NCI-H345 treated with DMSO at 0.1 percent for 48 hours (cell line): ENCODE results near the gene HCN4.
"Not testable (repeated sequence)": the region's sequence is repeated elsewhere in the genome, so short reads cannot be mapped to it uniquely, and the experiment has no call there.

Experiments
- DNase-seq: peaks from one replicate; lab custom pipeline; 2025; ENCODE audit not compliant: unreplicated experiment; lab: John Stamatoyannopoulos, UW

The HCN4 gene

DNA sequence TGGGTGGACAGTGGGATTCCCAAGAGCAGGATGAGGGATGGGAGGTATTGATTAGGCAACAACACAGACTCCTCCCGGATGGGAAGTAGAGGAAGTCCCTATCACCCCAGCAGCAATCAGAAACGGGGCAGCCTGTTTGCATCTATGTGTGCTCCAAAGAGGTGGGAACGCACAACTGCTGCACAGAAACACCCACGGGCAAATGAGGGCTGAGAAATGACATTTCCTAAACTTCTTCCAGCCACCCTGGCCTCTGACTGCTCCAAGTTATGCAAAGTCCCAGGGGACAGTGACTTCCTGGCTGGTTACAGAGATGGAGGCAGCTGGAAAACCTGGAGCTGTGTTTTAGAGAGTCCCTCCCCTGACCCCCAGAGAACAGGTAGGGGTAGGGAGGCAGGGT, 42.6 kb downstream of the HCN4 start:
- DNase-seq: no peak

DNA sequence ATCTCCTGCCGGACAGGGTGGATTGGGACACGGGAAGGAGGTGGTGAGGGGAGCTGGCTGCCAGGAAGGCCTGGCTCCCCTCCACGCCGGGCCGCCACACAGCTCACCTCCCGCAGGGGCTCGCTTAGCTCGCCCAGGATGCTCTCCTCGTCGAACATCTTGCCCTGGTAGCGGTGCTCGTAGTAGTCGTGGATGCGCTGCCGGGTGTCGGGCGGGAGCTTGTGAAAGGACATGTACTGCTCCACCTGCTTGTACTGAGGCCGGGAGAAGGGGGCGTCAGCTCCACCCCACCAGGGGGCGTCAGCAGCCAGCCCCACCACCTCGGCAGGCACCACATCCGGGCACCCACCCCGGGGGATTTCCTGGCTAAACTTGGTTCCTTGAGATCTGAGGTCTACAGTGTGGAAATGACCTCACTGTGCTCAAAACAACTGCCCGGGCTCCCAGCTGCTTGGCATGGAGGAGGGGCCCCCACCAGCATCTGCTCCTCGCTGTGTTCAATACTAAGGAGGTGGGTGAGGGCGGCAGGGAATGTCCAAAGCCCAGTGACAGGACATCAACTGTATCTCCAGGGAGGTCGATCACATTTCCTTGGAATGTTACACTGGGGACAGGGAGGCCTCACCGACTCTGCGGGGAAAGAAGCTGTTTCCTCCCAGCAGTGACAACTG, 43.4 kb downstream of the HCN4 start:
- DNase-seq: no peak

DNA sequence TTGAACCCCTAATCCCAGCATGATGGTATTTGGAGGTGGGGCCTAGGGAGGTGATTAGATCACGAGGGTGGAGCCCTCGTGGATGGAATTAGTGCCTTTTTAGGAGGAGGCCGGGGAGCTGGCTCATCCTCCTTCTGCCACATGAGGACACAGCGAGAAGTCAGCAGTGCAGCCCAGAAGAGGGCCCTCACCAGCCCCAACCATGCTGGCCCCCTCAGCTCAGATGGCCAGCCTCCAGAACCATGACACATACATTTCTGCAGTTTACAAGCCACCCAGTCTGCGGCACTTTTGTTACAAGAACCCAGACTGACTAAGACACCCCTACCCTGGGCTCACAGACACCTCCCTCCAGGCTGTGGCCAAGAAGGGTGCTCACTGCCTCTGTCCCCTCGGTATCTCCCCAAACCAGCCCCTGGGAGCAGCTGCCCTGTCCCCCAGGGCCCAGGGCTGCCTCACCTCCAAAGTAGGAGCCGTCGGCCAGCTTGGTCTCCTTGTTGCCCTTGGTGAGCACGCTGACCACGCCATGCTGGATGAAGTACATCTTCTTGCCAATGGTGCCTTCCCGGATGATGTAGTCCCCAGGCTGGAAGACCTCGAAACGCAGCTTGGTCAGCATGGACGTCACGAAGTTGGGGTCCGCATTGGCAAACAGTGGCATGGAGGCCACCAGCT, 44.1 kb downstream of the HCN4 start:
- no peak for DNase-seq

DNA sequence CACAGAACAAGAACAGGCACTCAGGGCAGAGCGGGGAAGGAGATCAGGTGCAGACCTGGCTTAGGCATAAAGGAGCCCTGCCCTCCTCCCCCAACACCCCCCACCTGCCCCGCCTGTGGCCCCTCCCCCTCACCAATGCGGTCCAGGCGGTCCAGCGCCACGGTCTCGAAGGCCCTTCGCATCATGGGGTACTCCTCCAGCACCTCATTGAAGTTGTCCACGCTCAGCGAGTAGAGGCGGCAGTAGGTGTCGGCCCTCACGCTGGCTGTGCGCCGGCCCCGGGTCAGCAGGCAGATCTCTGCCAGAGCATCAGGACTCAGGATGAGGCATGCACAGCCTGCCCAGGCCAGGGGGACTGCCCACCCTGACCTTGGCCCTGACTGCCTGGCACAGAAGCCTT, 44.8 kb downstream of the HCN4 start:
- no peak for DNase-seq

DNA sequence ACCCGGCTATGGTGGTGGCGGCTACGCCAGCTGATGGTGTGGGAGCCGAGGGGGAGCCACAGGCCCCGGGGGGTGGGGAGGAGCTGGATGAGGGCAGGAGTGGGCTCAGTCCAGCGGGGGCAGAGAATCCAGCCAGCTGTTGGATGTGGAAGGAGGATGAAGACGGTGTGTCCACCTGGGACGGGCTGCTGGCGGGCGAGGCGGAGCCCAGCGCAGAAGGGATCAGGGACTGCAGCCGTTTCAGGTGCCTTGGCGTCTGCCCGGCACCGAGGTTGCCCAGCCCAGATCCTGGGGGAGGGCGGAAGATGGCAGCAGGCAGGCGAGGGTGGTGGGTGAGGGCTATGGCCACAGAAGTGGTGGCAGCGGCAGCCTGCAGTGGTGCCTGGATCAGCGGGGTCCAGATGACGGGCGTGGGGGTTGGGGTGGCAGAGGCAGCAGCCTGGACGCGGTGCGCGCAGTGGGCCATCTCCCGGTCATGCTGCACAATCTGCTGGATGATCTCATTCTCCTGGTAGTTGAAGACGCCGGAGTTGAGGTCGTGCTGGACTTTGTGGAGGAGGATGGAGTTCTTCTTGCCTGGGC, 45.3 kb downstream of the HCN4 start:
- no peak for DNase-seq

DNA sequence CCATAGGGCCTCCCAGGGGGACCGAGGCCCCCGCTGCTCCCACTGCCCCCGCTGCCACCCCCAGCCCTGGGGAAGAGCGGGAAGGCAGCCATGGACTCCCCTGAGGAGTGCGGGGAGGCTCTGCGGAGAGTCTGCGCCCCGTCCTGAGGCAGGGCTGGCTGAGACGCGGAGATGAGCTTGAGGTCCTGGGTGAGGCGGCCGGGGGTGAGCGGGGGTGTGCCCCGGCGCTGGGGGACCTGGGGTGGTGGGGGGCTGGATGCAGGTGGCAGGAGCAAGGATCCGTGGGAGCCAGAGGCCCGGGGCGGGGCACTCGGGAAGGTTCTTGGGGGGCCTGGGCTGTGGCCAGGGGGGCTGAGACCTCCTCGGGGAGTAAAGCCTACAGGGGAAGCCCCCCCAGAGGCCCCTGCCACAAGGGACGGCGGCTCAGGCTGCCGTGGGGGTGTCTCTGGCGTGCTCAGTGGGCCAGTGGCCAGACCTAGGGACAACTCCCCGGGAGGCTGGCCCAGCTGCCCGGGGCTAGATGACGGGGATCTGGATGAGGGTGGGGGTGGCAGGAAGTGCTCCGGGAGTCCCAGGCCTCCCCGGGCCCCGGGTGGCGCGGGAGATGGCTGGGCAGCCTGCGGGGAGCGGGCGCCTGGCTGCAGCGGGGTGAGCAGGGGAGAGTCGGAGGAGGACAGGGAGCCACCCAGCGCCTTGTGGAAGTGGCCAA, 45.9 kb downstream of the HCN4 start:
- DNase-seq: no peak

DNA sequence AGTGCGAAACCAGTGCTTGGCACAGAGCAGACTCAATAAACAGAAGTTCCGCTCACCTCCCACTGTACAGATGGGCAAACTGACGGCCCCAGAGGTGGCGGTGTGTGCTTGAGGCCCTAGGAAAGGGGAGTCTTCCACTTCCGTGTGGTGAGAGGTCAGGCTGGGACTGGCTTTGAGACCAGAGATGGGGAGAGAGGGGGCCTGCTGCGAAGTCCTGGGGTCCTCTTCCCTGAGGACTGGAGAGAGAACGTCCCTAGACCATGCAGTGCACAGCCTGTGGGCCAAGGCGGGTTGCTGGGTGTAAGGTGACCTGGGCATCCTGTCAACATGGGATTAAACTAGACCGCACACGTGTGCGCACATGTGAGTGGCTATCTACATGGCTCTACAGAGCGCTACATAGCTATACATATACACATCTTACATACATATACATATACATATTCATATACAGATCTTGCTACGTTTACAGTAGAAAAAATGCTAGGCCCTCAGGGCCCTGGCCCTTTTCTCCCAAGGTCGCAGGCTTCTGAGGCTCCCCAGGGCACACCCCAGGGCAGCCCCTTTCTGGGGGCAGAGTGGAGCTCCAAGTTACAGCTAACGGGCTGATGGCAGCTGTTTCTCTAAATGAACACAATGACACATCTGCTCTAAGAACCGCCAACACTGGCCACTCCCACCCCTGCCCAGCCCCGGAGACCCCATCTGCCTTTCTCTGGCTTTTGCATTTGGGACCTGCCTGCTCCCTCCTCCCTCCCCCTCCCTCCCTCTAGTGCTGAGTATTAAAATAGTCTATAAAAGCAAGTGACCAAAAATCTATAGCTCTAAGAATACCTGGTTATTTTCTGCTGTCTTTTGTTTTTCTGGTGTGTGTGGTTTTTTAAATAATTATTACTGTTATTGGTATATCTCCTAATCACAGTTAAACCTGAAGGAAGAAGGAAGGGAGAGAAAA, 47.0 kb downstream of the HCN4 start:
- DNase-seq: no peak

DNA sequence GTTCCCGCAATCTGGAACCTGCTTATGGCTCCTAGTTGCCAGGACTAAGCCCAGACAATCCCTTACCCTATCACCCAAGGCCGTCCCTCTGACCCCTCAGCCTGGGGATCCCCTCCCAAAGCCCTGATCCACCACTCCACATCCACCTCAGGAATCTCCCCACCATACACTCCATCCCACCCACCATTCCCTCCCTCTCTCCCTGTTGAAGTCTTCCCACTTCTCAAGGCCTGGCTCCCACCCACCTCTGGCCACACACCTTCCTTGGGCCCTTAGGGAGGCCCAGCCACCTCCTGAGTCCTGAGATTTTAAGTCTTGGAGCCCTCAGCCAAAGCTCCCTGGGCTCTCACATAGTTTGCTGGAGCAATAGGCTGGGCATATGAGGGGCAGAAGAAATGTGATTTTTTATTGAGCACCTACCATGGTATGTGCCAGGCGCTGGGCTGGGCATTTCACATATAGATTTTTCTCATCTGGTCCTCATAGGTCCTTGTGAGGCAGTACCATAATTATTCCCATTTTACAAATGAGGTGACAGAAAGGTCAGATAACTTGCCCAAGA, 48.1 kb downstream of the HCN4 start:
- no peak for DNase-seq

DNA sequence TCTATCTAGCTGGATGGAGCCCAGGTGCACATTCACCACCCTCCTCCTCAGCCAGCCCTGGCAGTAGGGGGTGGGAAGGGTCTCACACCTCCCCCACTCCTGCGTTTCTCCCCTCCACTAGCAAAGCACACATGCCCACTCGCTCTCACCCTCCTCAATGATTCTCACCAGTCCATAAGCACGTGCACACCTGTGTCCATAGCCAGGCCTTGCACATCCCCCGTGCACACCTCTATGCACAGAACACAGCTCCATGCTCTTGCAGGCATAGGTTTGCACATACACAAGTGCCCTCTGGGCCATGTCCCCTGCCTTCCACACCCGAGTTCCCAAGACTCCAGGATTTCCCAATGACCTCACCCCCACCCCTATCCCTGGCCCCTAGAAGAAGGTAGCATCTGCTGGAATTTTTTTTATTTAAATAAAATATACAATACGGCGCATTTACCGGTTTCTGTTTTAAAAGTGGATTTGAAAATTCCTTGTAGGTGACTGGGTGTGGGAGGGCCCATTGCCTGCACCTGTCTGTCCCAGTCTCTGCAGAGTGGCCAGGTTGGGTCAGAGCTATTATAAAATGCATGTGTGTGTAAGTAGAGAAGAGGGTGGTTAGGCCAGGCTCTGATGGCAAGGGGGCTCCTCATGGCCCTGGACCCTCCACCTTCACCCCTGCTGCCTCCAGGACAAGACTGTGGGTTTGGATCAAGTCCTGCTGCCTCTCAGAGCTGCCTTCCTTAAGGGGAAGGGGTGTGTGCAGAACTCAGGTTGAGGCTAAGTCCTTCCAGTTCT, 49.1 kb downstream of the HCN4 start:
- no peak for DNase-seq

DNA sequence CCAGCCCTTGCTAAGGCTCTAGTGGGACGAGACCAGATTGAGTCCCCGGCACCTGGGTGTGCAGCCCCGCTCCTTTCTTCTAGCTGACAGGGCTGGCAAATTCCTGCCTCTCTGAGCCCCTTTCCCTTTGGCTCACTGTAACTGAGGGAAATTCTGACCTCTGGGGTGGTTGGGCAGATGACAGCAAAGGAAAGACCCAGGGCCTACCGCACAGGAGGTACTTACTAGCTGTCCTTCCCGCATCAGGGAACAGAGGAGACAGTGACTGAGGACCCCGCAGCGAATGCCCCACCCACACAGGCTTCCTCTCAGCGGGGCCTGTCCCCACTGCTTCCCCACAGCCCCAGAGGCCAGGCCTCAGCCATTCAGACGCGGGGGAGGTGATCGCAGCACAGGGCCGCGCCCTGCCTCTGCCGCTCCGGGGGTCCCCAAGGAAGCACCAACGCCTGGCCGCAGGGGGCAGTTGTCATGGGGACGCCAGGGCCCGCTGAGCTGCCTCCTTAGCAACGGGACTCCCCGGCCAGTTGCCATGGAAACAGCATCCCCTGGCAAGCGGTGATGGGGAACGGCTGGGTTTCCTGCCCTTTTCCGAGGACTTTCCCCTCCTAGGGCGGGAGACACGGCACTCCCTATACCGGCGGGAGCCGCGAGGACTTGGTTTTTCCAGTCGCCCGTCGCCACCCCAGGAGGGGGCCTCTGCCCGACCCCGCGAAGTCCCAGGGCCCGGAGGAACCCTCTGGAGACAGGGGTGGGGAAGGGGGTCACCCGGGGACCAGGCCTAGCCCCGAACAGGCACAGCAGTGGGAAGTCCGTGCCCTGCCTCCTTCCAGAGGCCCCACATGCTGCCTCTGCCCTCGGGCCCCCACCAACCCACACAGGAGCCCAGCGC, 50.1 kb downstream of the HCN4 start:
- DNase-seq: peak; percentile 54

DNA sequence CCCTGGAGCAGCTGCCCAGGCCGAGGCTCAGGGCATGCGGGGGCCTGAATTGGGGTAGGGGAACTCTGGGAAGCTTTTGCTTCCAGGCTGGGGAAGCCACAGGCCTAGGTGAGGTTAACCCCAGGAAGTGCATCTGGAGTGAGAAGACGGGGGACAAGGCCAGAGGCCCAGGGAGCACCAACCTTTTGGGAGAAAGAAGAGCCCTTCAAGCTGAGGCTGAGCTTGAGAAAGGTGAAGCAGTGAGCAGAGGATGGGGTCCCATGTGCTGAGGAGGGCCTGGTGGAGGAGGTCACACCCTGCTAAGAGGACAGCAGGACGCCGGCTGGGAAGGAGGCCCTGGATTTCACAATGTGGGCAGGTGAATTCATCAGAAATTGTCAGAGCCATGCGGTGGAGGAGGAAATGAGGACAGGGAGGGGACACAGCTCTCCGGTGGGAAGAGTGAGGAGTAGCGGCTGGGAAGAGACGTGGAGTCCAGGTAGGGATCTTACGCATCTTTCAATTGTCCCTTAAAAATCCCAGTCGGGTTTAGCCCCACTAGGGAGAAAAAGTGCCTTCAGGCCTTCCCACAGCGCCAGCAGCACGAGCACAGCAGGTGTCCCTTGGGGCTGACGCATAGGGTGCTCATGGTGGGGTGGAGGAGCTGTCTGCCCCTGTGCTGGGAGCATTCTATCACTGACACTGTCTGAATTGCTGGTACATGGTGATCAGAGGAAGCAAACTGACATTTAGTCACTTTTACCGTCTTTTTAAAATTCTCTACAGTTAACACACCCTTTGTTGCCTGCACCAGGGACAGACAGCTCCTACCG, 50.9 kb downstream of the HCN4 start:
- no peak for DNase-seq

DNA sequence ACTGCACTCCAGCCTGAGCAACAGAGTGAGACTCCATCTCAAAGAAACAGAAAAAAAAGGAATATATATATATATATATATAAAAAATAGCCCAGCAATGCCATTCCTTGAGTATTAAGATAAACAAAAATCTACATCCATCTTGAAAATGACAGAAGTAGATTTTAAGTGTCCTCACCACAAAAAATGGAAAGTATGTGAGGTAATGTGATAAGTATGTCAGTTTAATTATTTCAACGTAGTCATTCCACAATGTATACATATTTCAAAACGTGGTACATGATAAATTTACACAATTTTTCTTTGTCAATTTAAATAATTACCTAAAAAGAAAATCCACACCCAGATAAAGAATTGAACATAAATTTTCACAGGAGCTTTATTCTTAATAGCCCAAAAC, 54.9 kb downstream of the HCN4 start:
- no peak for DNase-seq

DNA sequence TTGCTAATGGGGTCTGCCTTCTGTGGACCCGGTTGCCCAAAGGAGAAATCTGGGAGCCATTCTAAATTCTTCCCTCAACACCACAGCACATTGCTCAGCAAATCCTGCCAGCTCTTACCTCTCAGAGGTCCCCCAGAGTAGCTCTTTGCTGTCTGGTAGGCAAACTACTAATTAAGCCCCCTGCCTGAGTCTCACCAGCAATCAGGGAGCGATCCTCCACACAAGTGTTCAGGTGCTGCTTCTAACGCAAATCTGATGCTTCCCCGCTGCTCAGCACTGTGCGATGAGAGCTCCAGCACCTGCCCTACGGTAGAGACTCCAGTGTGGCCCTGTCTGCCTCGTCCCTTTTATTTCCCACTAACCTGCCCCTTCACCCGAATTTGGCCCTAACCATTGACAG, 60.5 kb downstream of the HCN4 start:
- no peak for DNase-seq

DNA sequence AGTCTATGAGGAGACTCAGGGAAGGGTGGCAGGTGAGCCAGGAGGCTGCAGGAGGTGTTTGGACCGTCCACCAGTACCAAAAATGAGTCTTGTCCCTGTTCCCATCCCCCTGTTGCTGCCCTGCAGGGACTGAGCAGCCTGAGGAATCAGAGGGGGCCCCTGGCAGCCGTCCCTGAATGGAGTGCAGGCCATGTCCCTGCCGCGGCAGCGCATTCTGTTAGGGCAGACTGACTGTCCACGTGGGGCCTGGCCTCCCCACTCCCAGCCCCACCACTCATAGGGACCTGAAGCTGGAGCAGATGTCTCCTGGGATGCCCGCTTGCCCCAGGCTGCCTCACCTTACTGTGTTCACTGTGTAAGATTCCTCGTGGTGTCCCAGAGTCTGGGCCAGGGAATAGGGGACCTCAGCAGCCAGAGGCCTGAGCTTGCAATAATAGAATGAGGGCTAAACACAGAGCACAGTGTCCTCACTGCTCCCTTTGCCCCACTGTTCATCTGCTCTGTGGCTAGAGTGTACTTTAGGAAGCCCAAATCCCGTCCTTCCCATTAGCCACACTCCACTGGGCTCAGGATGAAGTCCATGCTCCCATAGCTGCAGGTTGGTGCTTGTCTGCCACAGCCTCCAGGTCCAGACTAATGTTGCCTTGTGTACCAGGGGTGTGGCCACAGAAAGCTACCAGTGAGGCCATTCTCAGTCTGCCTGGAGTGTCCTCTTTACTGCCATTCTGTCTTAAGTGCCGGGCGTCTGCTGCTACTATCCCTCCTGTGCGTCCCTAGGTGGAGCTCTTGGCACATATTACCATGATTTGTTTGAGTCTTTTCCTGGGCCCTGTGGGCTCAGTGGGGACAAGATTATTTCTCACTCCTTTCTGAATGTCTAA, 63.2 kb downstream of the HCN4 start:
- DNase-seq: peak; percentile 35

DNA sequence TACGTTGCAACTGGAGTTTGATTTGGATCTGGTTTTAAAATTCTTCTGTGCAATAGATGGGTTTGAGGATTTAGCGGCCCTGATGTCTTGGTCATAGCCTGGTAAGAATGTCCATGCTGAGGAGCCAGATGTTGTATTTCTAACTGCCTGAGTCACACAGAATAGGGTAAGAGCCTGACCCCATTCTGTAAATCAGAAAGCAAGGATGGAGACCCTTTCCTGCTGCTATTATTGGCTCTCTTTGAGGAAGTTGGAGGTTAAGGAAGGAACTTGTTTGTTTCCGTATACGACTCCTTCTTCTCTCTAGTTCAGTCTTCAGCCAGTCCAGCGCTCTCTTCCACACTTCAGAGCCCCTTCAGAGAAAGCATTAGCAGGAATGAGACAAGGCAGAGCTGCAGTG, 65.1 kb downstream of the HCN4 start:
- no peak for DNase-seq

DNA sequence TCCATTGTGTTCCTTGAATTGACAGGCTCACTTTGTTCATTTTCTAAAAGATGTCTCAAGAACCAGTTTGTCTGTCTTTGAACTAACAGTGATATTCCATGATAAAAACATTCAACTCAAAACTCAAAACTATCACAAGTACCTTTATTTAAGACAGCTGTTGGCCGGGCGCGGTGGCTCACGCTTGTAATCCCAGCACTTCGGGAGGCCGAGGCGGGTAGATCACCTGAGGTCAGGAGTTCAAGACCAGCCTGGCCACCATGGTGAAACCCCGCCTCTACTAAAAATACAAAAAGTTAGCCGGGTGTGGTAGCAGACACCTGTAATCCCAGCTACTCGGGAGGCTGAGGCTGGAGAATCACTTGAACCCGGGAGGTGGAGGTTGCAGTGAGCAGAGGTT, 68.5 kb downstream of the HCN4 start:
- not testable (repeated sequence) for DNase-seq
